Measurements from ENCODE around the gene RAB22A. TPM values are rescaled to one million over a fixed set of nuclear protein-coding genes. Genes with fewer than 3 reads are reported as not detected.

The RAB22A gene
- total RNA-seq, 2 donors from 2014 or later = 18.7 to 26.5 TPM

- Histone ChIP-seq H3K36me3 (peaks cover 16% of the 10 kb centered on the region), H3K9me3 (no peaks in the 10 kb centered on the region), H3K4me3 (no peak overlapping the region), H3K27ac (no peak overlapping the region), H3K27me3 (replicated peaks; ENCODE audit: insufficient read depth) (no peaks in the 10 kb centered on the region), H3K4me1 (ENCODE audit: control insufficient read depth in 1 of 2, low read depth in 2 of 2) (no peaks in the 10 kb centered on the region)
- TF ChIP-seq, protein P1, sequence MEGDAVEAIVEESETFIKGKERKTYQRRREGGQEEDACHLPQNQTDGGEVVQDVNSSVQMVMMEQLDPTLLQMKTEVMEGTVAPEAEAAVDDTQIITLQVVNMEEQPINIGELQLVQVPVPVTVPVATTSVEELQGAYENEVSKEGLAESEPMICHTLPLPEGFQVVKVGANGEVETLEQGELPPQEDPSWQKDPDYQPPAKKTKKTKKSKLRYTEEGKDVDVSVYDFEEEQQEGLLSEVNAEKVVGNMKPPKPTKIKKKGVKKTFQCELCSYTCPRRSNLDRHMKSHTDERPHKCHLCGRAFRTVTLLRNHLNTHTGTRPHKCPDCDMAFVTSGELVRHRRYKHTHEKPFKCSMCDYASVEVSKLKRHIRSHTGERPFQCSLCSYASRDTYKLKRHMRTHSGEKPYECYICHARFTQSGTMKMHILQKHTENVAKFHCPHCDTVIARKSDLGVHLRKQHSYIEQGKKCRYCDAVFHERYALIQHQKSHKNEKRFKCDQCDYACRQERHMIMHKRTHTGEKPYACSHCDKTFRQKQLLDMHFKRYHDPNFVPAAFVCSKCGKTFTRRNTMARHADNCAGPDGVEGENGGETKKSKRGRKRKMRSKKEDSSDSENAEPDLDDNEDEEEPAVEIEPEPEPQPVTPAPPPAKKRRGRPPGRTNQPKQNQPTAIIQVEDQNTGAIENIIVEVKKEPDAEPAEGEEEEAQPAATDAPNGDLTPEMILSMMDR (IDR thresholded peaks at IDR 0.05) = no peak
- no peak for ATAC-seq (ENCODE audit: insufficient number of reproducible peaks, low FRiP score, low read depth)
- no peak for DNase-seq (ENCODE audit: low spot score)
Measured at GRCh38 chr20:58360936-58361335, 51.4 kb downstream of the RAB22A start.

GRCh38 chr20:58361481-58362205 is 52.1 kb downstream of the RAB22A start:
- Histone ChIP-seq H3K4me3 (no peak overlapping the region), H3K4me1 (ENCODE audit: control insufficient read depth in 1 of 2, low read depth in 2 of 2) (no peaks in the 10 kb centered on the region), H3K36me3 (peaks cover 16% of the 10 kb centered on the region), H3K27me3 (replicated peaks; ENCODE audit: insufficient read depth) (no peaks in the 10 kb centered on the region), H3K27ac (no peak overlapping the region), H3K9me3 (no peaks in the 10 kb centered on the region)
- DNase-seq (ENCODE audit: low spot score) = no peak
- TF ChIP-seq, protein P1 (IDR thresholded peaks at IDR 0.05) = no peak
- no peak for ATAC-seq (ENCODE audit: insufficient number of reproducible peaks, low FRiP score, low read depth)

DNA sequence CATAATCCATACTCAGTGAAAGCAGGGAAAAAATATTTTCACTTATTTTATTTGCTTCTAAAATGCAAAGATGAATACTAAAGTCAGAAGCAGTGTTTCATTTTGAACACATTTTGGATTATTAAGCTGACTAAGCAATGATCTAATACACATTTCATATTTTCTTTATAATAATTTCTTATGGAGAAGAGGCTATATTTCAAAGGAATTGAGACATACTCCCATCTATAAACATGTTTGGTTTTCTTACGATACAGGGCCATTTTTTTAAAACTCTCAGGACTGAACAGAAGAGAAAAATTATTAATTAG is 52.6 kb downstream of the RAB22A start:
- ATAC-seq (ENCODE audit: insufficient number of reproducible peaks, low FRiP score, low read depth) = no peak
- Histone ChIP-seq H3K9me3 (no peaks in the 10 kb centered on the region), H3K4me1 (ENCODE audit: control insufficient read depth in 1 of 2, low read depth in 2 of 2) (no peaks in the 10 kb centered on the region), H3K4me3 (no peak overlapping the region), H3K36me3 (peaks cover 16% of the 10 kb centered on the region), H3K27ac (no peak overlapping the region), H3K27me3 (replicated peaks; ENCODE audit: insufficient read depth) (no peaks in the 10 kb centered on the region)
- no peak for DNase-seq (ENCODE audit: low spot score)
- TF ChIP-seq, protein P1 (IDR thresholded peaks at IDR 0.05) = no peak

GRCh38 chr20:58362970-58363369 is 53.5 kb downstream of the RAB22A start:
- DNase-seq (ENCODE audit: low spot score) (no peak), ATAC-seq (ENCODE audit: insufficient number of reproducible peaks, low FRiP score, low read depth) (no peak)
- TF ChIP-seq, protein P1 (IDR thresholded peaks at IDR 0.05) = no peak
- Histone ChIP-seq H3K36me3 (peaks cover 20% of the 10 kb centered on the region), H3K27ac (no peak overlapping the region), H3K4me1 (ENCODE audit: control insufficient read depth in 1 of 2, low read depth in 2 of 2) (no peaks in the 10 kb centered on the region), H3K9me3 (no peaks in the 10 kb centered on the region), H3K27me3 (replicated peaks; ENCODE audit: insufficient read depth) (no peaks in the 10 kb centered on the region), H3K4me3 (no peak overlapping the region)

DNA sequence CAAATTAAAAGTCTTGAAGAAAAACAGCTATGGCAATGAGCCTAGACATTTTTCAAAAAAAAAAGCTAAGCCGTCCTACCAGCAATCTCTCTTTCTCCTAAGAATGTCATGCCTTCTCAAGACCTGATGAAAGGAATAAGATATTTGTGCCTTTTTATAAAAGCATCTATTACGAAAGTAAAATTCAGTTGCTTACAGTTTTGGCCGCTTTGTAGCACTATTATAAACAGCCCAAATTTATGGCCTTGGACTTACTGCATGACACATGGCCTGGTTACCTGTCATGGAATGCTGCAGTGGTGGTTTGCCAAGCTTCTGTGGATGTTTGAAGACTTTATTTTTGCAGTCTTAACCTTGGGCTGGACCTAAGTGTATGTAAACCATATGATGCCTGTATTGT is 57.4 kb downstream of the RAB22A start:
- no peak for ATAC-seq (ENCODE audit: insufficient number of reproducible peaks, low FRiP score, low read depth)
- no peak for DNase-seq (ENCODE audit: low spot score)
- Histone ChIP-seq H3K36me3 (peaks cover 12% of the 10 kb centered on the region), H3K27me3 (replicated peaks; ENCODE audit: insufficient read depth) (no peaks in the 10 kb centered on the region), H3K9me3 (no peaks in the 10 kb centered on the region), H3K4me3 (no peak overlapping the region), H3K27ac (no peak overlapping the region), H3K4me1 (ENCODE audit: control insufficient read depth in 1 of 2, low read depth in 2 of 2) (no peaks in the 10 kb centered on the region)
- TF ChIP-seq, protein P1 (IDR thresholded peaks at IDR 0.05) = no peak

Measured in thoracic aorta (tissue), 2 donors.